CD14-positive monocyte (primary cell): ENCODE measurements around the gene RHOT2. TPM values are rescaled to one million over a fixed set of nuclear protein-coding genes. Genes with fewer than 3 reads are reported as not detected.

ENCODE experiments used
- DNase-seq, 3 donors: peaks; one replicate each; pipeline ENCODE4 v3.0.0-alpha.2; 2011 to 2022
- H2AFZ ChIP-seq: 2 replicates; pipeline ENCODE4 v1.6.0; 2012; ENCODE audit warnings: mild to moderate bottlenecking, low read depth, low read length, inconsistent platforms; ENCODE audit not compliant: insufficient read depth, poor library complexity, severe bottlenecking
- H3K27ac ChIP-seq, 2 donors: 1 replicate in 1 of 2; 2 replicates in 1 of 2; pipeline ENCODE4 v1.5.1; 2012 to 2013; ENCODE audit warnings: low read length in 2 of 2, control low read depth in 1 of 2, inconsistent platforms in 1 of 2, low read depth in 1 of 2, mild to moderate bottlenecking in 1 of 2
- H3K27me3 ChIP-seq, 2 donors: one replicate each; pipeline versions ENCODE4 v1.6.0 to v1.6.1; 2011 to 2013; ENCODE audit warnings: low read length in 2 of 2; ENCODE audit not compliant: control insufficient read depth in 2 of 2, insufficient read depth in 2 of 2
- H3K36me3 ChIP-seq, 2 donors: replicated peaks in 1 of 2; 1 replicate in 1 of 2; 2 replicates in 1 of 2; pipeline versions ENCODE4 v1.5.1 to v1.6.1; 2012 to 2013; ENCODE audit warnings: low read length in 2 of 2, control low read depth in 1 of 2, inconsistent platforms in 1 of 2, mild to moderate bottlenecking in 1 of 2; ENCODE audit not compliant: insufficient read depth in 2 of 2, control insufficient read depth in 1 of 2
- H3K4me1 ChIP-seq, 2 donors: 1 replicate in 1 of 2; 2 replicates in 1 of 2; pipeline versions ENCODE4 v1.5.1 to v1.6.1; 2012 to 2013; ENCODE audit warnings: low read length in 2 of 2, control low read depth in 1 of 2, inconsistent platforms in 1 of 2, mild to moderate bottlenecking in 1 of 2, moderate library complexity in 1 of 2; ENCODE audit not compliant: insufficient read depth in 2 of 2, control insufficient read depth in 1 of 2
- H3K4me2 ChIP-seq: replicated peaks from 2 replicates; pipeline ENCODE3; 2012; ENCODE audit warnings: low read length, moderate library complexity, mild to moderate bottlenecking; ENCODE audit not compliant: poor library complexity, severe bottlenecking; ENCODE audit errors: extremely low read depth
- H3K4me3 ChIP-seq, 3 experiments: fragments of 200-600 bp in 1 of 3; sonication (generic) in 1 of 3; replicated peaks in 1 of 3; 1 replicate in 2 of 3; 2 replicates in 1 of 3; pipeline ENCODE4 v1.5.1; 2011 to 2013; ENCODE audit warnings: low read length in 3 of 3, mild to moderate bottlenecking in 3 of 3, control low read depth in 2 of 3, low read depth in 2 of 3, inconsistent platforms in 1 of 3, moderate library complexity in 1 of 3
- H3K79me2 ChIP-seq: 2 replicates; pipeline ENCODE4 v1.6.0; 2012; ENCODE audit warnings: mild to moderate bottlenecking, control low read depth, inconsistent platforms, low read length, moderate library complexity; ENCODE audit not compliant: insufficient read depth
- H3K9ac ChIP-seq: 2 replicates; pipeline ENCODE4 v1.6.0; 2017; ENCODE audit warnings: low read length, mild to moderate bottlenecking; ENCODE audit not compliant: insufficient read depth, poor library complexity, severe bottlenecking
- H3K9me3 ChIP-seq, 2 donors: replicated peaks in 1 of 2; 1 replicate in 1 of 2; 2 replicates in 1 of 2; pipeline versions ENCODE4 v1.5.1 to v1.6.1; 2012 to 2013; ENCODE audit warnings: low read length in 2 of 2, control low read depth in 1 of 2; ENCODE audit not compliant: control insufficient read depth in 1 of 2, insufficient read depth in 1 of 2
- H4K20me1 ChIP-seq: 2 replicates; pipeline ENCODE4 v1.6.0; 2012; ENCODE audit warnings: mild to moderate bottlenecking, low read length, control low read depth, moderate library complexity; ENCODE audit not compliant: insufficient read depth
- H3K27ac Mint-ChIP-seq, 7 donors: one replicate each; pipeline ENCODE4 v1.8.0; 2020; ENCODE audit warnings: mild to moderate bottlenecking in 7 of 7, mixed read lengths in 7 of 7, moderate library complexity in 6 of 7, inconsistent platforms in 2 of 7
- H3K27me3 Mint-ChIP-seq, 3 donors: one replicate each; pipeline ENCODE4 v1.8.0; 2021 to 2022; ENCODE audit warnings: low read depth in 3 of 3, mild to moderate bottlenecking in 3 of 3, mixed read lengths in 3 of 3, moderate library complexity in 3 of 3, inconsistent platforms in 1 of 3
- H3K36me3 Mint-ChIP-seq, 2 donors: one replicate each; pipeline ENCODE4 v1.8.0; 2020; ENCODE audit warnings: mixed read lengths in 2 of 2, inconsistent platforms in 1 of 2, mild to moderate bottlenecking in 1 of 2
- H3K4me1 Mint-ChIP-seq: one replicate; pipeline ENCODE4 v1.8.0; 2020; ENCODE audit warnings: mild to moderate bottlenecking, mixed read lengths
- H3K4me3 Mint-ChIP-seq, 2 donors: one replicate each; pipeline ENCODE4 v1.8.0; 2020; ENCODE audit warnings: mild to moderate bottlenecking in 2 of 2, mixed read lengths in 2 of 2, moderate library complexity in 1 of 2
- H3K9me3 Mint-ChIP-seq, 7 donors: one replicate each; pipeline ENCODE4 v1.8.0; 2020 to 2022; ENCODE audit warnings: mixed read lengths in 7 of 7, mild to moderate bottlenecking in 6 of 7, moderate library complexity in 6 of 7, inconsistent platforms in 2 of 7
- WGBS: methylation state at CpG from one replicate; pipeline ENCODE4 v1.1.5; 2013; ENCODE audit warnings: missing lambda C conversion rate; ENCODE audit not compliant: insufficient coverage; 5-methylcytosine and 5-hydroxymethylcytosine counted together
- intact Hi-C, 2 donors: fragments of 100-400 bp; cut with micrococcal nuclease; formaldehyde crosslinking; loops; one replicate each; pipeline versions ENCODE4 v1.15.0 to v1.15.1; 2023
- polyA plus RNA-seq, 3 donors: library from polyadenylated mRNA; depleted of rRNA in 1 of 3; unstranded in 2 of 3; stranded (reverse) in 1 of 3; fragments of 300-500 nt in 2 of 3; fragments of >200 nt in 1 of 3; fragmentation: Illumina TruSeq in 2 of 3; gene quantifications; 1 replicate in 2 of 3; 2 replicates in 1 of 3; pipeline ENCODE4 v1.2.3, GENCODE V29; 2012 to 2021
- TF ChIP-seq, protein P1 (sequence below): fragments of 200-600 bp; IDR thresholded peaks from one replicate; pipeline ENCODE4 v1.8.0; 2022; ENCODE audit warnings: antibody characterized with exemption, mild to moderate bottlenecking

RHOT2 gene
- polyA plus RNA-seq, 3 donors: 25.4 to 276 (median 26.3) TPM

- Histone ChIP-seq H3K9me3 (peaks cover 0 to 1% of the 10 kb centered on the region in 2 donors), H3K4me2 (no peak overlapping the region), H3K27ac (no peak overlapping the region), H3K4me1 (no peaks in the 10 kb centered on the region), H4K20me1 (no peaks in the 10 kb centered on the region), H3K36me3 (no peaks in the 10 kb centered on the region), H2AFZ (no peak overlapping the region), H3K27me3 (peaks cover 3 to 68% of the 10 kb centered on the region in 2 donors), H3K9ac (no peak overlapping the region), H3K4me3 (no peak overlapping the region), H3K79me2 (no peaks in the 10 kb centered on the region)
- WGBS: 83% methylated on average over 2 of the region's 4 CpGs
- Mint-ChIP-seq H3K9me3 (peaks cover 0 to 5% (median 0%) of the 10 kb centered on the region in 7 donors), H3K4me1 (no peaks in the 10 kb centered on the region), H3K36me3 (no peaks in the 10 kb centered on the region), H3K27ac (no peak overlapping the region), H3K27me3 (peaks cover 48 to 74% (median 71%) of the 10 kb centered on the region in 3 donors), H3K4me3 (no peak overlapping the region)
- no peak for DNase-seq
- TF ChIP-seq, protein P1, sequence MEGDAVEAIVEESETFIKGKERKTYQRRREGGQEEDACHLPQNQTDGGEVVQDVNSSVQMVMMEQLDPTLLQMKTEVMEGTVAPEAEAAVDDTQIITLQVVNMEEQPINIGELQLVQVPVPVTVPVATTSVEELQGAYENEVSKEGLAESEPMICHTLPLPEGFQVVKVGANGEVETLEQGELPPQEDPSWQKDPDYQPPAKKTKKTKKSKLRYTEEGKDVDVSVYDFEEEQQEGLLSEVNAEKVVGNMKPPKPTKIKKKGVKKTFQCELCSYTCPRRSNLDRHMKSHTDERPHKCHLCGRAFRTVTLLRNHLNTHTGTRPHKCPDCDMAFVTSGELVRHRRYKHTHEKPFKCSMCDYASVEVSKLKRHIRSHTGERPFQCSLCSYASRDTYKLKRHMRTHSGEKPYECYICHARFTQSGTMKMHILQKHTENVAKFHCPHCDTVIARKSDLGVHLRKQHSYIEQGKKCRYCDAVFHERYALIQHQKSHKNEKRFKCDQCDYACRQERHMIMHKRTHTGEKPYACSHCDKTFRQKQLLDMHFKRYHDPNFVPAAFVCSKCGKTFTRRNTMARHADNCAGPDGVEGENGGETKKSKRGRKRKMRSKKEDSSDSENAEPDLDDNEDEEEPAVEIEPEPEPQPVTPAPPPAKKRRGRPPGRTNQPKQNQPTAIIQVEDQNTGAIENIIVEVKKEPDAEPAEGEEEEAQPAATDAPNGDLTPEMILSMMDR: no peak
- intact Hi-C loops: no loop called here
These were observed 41.0 kb downstream of the RHOT2 start for GRCh38 chr16:708959-709358.

DNA sequence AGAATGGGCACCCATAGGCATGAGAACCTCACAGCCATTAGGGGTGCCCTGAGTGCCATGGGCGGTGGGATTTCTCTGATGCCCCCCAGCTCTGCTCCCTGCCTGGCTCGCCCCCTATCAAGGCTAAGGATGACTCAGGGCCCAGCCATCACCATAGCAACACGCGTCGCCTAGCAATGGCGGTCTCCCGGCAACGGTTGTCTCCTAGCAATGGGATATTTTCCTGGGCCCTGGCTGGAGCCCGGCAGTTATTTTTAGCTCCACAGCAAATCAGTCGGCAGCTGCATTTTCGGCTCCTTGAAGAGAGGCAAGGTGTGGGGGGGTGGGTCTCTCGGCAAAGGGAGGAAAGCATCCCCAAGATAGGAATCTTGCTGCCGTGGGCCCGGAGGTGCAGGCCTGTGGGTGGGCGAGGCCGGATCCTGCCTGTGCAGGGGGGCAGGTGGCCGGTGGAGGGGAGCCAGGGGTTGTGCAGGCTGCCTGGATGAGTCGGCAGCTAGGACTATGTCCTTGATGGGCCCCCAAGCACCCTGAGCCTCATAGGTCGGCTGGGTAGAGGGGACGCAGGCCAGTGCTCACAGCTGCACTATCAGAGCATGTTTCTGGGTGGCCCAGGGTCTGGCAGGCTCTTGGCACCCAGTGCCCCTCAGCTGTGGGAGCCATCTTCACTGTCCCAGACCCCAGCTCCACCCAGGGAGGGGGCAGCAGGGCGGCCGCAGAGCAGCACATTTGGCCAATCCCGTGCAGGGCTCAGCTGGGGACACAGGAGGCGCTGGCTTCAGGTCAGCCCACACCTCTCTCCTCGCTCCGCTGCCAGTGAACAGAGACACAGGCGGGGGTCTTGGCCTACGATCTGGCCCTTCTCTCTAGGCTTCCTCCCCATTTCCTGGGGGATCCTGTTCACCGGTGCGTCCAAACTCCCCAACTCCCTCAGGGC lies 41.9 kb downstream of the RHOT2 start:
- TF ChIP-seq, protein P1: no peak
- H3K9me3 Mint-ChIP-seq: peaks cover 0 to 5% (median 0%) of the 10 kb centered on the region in 7 donors
- no peaks in the 10 kb centered on the region for H4K20me1 ChIP-seq
- H3K9ac ChIP-seq: no peak overlapping the region
- intact Hi-C loops: loop anchor here in 1 of 2 donors (2.0 kb wide), 1 partner anchor 75 kb away; no protein-coding TSS in a partner anchor
- no peaks in the 10 kb centered on the region for H3K4me1 Mint-ChIP-seq
- H3K4me1 ChIP-seq: peaks cover 7 to 8% of the 10 kb centered on the region in 2 donors
- H3K36me3 ChIP-seq: no peaks in the 10 kb centered on the region
- no peak overlapping the region for H2AFZ ChIP-seq
- H3K27me3 Mint-ChIP-seq: peaks cover 42 to 74% (median 68%) of the 10 kb centered on the region in 3 donors
- H3K4me2 ChIP-seq: no peak overlapping the region
- no peaks in the 10 kb centered on the region for H3K9me3 ChIP-seq
- no peaks in the 10 kb centered on the region for H3K79me2 ChIP-seq
- DNase-seq: no peak
- no peak overlapping the region for H3K27ac ChIP-seq
- H3K36me3 Mint-ChIP-seq: no peaks in the 10 kb centered on the region
- peaks cover 3 to 67% of the 10 kb centered on the region in 2 donors for H3K27me3 ChIP-seq
- peak overlapping the region in 1 of 2 donors; percentile 26 for H3K4me3 Mint-ChIP-seq
- WGBS: 42% methylated on average over 29 of the region's 30 CpGs
- H3K4me3 ChIP-seq: no peak overlapping the region
- peak overlapping the region in 1 of 7 donors; percentile 6 for H3K27ac Mint-ChIP-seq
